Activated CD8-positive, alpha-beta memory T cell treated with anti-CD3 and anti-CD28 coated beads, Interleukin-2, amount 50 U/mL, for 1 hour (primary cell): ENCODE results near the gene PRDM11.
A peak's percentile ranks its signal among the peaks of the same experiment; 100 is the strongest.
"Not testable (repeated sequence)": the region's sequence is repeated elsewhere in the genome, so short reads cannot be mapped to it uniquely, and the experiment has no call there.

Source experiments
- DNase-seq: peaks from one replicate; pipeline ENCODE4 v3.0.0-alpha.2; 2020; ENCODE audit errors: extremely low read depth

PRDM11 gene

DNA sequence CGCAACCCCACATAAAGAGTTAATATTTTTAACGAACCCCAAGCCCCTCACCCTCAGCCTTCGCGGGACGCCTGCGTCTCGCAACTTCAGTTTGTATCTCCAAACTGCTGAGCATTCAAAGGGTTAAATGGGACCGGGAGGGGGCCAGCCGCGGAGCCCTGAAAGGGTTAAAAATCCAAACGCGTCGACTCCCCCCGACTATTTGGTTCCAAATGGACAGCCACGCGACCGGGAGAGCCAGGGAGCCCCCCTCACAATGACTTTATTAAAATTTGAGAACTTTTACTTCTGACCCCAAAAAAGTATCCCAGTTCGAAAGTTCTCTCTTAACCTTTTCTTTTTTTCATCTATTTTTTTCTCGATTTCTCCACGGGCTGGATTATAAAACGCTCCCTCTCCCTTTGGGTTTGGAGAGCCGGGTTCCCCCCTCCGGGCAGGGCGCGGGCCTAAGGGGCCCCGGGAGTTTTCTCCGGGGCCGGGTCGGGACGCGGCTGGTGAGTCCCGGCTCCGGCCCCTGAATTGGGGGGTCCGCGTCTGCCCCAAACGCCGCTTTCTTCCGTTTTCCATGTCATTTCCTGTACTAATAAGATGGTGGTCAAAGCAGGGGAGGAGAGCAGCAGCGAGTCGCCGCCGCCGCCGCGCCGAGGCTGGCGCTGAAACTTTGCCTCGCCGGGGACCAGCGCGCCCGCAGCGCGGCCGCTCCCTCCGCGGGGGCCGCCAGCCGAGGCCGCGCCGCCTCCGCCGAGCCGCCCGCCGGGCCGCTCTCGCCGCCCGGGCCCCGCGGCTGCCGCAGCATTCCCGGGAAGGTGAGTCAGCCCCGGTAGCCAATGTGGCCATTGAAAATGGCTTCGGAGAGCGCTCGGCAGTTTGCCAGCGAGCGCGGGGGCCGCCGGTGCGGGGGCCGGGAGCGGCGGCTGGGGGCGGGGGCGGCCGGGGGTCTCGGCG is at the start of gene PRDM11:
TSS of gene PRDM11 (plus strand) at position 568 of the 945 bp plus-strand sequence. CDS start 35,128 bp downstream, outside the sequence.
- DNase-seq, result peak; percentile 23

- no peak for DNase-seq
These were observed 48.5 kb upstream of the PRDM11 start for GRCh38 chr11:45097721-45098493.

- no peak for DNase-seq
These were observed 47.5 kb upstream of the PRDM11 start for GRCh38 chr11:45098929-45099328.

DNA sequence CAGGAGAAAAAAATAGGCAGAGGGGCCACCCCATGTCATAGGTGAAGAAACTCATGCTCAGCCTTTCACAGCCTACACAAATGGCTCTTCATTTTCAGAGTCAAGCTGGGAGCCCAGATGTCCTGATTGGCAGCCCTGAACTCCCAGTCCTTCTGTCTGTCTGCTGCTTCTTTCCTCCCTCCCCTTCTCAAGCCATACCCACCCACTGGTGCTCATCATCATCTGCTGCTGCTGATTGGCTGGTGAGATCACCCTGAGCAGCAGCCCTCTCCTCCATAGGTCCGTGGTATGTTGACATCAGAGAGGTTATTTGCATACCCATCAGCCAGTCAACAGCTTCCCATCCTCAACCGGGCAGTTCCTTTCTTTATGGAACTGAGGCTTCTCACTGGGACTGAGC is 46.1 kb upstream of the PRDM11 start:
- DNase-seq, result no peak

GRCh38 chr11:45102361-45102809 is 44.1 kb upstream of the PRDM11 start:
- DNase-seq, result no peak

GRCh38 chr11:45102810-45103621 is 43.4 kb upstream of the PRDM11 start:
- no peak for DNase-seq

DNA sequence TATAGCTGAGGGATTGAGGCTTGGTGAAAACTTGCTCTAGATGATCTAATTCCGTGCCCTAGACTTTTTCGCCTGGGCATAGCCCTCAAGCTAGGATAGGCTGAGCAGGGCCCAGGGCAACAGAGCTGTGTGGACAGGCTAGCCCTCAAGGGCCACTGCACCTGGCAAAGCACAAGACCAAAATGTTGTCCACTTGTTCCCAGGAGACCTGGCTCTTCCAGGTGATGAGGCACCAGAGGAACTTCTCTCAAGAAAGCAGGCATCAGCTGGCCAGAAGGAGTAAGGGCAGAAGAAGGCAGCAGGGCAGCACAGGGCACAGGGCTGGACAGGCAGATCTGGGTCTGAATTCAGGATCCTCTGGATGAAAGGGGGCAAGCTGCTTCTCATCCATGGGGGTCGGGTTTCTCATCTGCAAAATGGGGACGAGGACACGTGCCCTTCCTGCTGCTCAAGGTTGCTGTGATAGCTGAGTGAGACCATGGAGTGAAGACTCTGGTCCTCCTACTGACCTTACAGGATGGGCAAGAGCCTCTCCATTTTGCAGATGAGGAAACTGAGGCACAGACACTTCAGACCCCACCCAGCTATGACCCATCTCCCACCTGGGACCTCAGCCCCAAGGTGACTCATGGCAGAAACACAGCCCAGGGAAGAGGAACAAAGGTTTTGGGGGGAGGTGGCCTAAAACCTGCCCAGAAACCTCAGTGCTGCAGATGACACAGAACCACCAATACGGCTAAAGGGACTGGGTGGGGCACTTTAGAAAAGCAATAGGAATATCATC is 42.2 kb upstream of the PRDM11 start:
- no peak for DNase-seq

DNA sequence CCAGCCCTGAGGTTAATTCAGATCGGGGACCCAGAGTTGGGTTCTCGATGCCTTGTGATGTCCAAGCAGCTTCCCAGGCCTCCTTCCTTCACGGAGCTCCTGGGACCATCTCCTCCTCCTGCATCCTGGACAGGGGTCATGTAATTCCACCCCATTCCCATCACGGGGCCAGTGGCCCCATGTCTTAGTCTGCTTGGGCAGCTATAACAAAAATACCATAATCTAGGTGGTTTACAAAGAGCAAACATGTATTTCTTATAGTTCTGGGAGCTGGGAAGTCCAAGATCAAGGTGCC is 41.7 kb upstream of the PRDM11 start:
- DNase-seq, result no peak

DNA sequence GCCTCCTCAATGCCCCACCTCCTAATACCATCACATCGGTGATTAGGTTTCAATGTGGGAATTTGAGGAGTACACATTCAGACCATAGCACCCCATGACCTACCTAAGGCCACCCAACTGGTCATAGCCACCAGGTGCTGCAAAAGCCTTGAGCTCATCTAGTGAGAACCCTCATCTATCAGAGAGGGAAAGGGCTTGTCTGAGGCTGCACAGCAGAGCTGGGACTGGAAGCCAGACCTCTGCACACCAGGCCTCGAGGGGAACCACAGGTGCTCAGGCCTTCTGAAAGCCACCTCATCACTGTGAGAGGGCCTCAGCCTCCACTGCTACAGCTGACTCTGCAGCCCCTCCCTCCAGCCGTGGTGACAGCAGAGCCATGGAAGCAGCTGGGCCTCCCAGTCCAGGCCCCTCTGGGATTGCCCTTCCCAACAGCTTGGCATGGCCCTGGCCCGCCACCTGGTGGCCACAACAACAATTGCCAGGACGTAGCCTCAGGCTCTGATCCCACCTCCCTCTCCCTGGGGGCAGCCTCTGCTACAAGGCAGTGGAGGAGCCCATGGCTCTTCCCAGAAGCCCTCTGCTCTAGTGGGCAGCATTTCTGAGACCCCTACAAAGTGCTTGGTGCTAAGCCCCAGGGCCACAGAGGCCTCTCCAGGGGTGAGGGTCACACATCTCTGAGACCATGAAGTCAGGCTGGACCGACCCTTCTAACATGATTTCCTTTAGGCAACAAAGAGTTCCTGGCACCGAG is 41.0 kb upstream of the PRDM11 start:
- DNase-seq, result no peak

- no peak for DNase-seq
These were observed 40.5 kb upstream of the PRDM11 start for GRCh38 chr11:45105984-45106375.

DNA sequence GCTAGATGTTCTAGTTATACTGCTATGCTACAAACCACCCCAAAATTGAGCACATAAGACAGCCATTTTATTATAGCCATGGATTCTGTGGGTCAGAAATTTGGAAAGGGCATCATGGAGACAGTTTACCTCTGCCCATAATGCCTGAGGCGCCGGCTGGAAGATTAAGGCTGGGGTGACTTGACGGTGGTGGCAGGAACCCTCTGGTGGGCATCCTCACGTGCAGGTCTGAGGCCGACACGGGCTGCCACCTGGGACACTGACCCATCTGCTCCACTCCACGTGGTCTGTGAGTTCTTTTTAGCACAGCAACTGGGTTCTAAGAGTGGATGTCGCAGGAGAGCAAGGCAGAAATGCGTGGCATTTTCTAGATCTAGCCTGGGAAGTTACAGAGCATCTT is 40.0 kb upstream of the PRDM11 start:
- DNase-seq, result no peak

DNA sequence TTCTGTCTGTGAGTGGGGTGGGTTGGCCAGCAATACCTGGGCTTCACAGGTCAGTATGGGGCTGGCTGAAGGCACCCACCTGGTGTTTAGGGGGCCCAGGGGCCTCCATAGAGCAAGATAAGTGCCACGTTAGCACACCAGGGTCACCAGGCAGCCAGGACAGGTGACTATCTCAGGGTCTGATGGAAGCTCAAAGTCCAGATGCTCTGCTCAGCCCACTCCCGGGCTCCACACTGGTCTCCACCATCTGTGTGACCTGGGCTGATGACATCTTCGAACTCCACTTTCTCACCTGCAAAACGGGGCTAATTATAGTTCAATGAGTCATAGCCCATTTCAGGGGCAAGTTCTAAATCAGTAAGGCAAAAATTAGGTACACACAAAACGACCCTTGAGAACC is 39.4 kb upstream of the PRDM11 start:
- DNase-seq, result no peak

DNA sequence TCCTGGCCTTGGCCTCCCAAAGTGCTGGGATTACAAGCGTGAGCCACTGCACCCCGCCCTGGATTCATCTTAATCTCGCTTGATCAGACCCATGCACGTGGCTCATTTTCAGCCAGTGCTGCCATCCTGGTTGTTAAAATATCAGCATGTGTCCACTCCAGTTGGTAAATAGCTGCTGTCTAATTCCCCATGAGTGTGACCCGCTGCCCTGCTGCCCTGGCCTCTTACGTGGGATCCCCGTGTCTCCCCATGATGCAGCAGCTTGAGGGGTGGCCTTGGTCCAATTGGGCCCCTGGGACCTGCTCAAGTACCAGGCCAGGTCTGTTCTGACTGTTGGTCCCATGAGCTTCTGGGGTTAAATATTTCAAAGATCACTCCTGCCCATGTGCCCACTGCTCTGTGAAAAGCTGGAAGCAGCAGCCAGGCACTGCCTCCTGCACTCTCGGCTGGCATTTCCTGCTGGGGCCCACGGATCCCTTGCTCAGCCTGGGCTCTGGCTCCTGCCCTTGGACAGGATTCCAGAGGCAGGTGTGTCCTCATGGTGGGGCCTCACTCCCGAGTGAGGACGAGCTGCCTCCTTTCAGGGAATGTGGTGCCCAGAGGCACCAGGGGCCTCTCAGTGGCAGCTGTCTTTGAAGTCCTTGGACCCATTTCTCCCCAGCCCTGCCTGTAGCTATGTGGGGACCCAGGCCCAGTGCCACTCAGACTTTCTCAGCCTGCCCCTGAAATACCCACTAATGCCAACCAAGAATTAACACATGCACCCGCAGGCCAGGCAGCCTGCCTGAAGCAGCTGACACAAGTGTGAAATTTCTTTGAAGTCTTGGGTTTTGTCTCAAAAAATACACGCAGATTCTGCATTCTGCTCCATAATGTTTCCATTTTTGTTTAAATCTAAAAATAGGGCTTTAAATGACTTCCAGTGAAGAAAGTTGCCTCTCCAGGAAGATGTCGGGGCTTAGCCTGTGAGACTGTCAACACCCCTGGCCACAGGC is 38.1 kb upstream of the PRDM11 start:
- DNase-seq, result no peak

- no peak for DNase-seq
These were observed 37.0 kb upstream of the PRDM11 start for GRCh38 chr11:45109400-45109799.

- no peak for DNase-seq
These were observed 35.9 kb upstream of the PRDM11 start for GRCh38 chr11:45110562-45110961.

DNA sequence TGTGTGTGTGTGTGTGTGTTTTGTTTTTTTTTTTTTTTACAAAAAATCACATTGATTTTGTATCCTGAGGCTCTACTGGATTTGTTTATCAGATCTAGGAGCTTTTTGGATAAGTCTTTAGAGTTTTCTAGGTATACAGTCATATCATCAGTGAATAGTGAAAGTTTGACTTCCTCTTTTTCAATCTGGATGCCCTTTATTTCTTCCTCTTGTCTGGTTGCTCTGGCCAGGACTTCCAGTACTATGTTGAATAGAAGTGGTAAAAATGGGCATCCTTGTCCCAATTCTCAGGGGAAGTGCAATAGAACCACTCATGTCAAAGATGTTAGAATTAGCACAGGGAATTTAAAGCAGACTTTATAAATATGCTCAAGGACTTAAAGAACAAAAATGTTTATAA is 32.6 kb upstream of the PRDM11 start:
- DNase-seq, result no peak

DNA sequence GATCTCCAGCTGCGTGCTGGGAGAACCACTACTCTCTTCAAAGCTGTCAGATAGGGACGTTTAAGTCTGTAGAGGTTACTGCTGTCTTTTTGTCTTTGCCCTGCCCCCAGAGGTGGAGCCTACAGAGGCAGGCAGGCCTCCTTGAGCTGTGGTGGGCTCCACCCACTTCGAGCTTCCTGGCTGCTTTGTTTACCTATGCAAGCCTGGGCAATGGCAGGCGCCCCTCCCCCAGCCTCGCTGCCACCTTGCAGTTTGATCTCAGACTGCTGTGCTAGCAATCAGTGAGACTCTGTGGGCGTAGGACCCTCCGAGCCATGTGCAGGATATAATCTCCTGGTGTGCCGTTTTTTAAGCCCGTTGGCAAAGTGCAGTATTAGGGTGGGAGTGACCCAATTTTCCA is 18.6 kb upstream of the PRDM11 start:
- not testable (repeated sequence) for DNase-seq

DNA sequence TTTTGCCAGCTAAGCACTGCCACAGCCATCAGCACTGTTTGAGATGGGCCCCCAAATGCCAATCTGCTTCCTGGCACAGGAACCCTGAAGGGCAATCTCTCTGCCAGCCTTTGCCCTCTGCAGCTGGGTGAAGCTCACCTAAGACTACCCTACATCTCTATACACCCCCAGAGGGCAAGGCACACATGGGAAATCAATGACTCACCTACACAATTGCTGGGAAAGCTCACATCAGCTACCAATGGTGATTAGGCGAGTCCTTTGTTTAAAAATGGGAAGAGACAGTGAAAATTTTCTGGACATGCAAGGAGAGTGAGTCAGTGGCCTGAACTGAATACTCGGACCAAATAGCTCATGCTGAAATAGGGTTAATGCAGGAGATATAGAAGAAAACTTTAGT is 12.6 kb upstream of the PRDM11 start:
- no peak for DNase-seq

DNA sequence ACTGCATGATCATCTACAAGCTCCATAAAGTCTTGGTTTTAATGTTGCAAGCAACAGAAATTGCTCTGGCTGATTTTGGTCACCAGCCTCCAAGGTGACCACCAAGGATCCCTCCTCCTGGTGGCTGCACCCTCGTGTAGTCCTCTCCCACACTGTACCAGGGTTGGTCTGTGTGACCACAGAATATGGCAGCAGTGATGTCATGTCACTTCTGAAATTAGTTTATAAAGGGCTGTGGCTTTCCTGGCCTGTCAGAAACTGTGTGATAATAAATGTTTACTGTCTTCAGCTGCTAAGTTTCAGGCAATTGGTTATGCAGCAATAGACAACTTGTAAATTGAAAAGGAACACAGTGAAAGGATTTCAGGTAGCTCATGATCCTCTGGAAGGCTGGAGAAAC is 5.3 kb upstream of the PRDM11 start:
- DNase-seq, result no peak
